Prostate gland (tissue), 2 donors: ENCODE results near the gene UROS.

Source experiments
- CTCF ChIP-seq, 4 experiments: fragments of 200-600 bp in 2 of 4; fragments of 450-650 bp in 2 of 4; sonication (generic) in 2 of 4; IDR thresholded peaks; 1 replicate in 3 of 4; 2 replicates in 1 of 4; pipeline ENCODE4 v1.5.1; 2016 to 2019; ENCODE audit warnings: antibody characterized with exemption in 4 of 4, mild to moderate bottlenecking in 2 of 4, moderate library complexity in 2 of 4
- POLR2A ChIP-seq: fragments of 450-650 bp; IDR thresholded peaks from one replicate; pipeline ENCODE4 v1.6.1; 2016; ENCODE audit warnings: antibody characterized with exemption, mild to moderate bottlenecking

GRCh38 chr10:125828311-125828710 lies 5.3 kb upstream of the UROS start:
- no peak for TF ChIP-seq POLR2A
- TF ChIP-seq CTCF (IDR thresholded peaks at IDR 0.05): no peak
